Esophagus muscularis mucosa (tissue), 4 donors: ENCODE data around the gene MRPS15.

Experiments used
- CTCF ChIP-seq, 3 experiments: fragments of 200-600 bp in 2 of 3; fragments of 450-650 bp in 1 of 3; sonication (generic) in 2 of 3; IDR thresholded peaks; one replicate each; pipeline ENCODE4 v1.5.1; 2017 to 2019; ENCODE audit warnings: antibody characterized with exemption in 3 of 3, mild to moderate bottlenecking in 2 of 3, moderate library complexity in 1 of 3
- EP300 ChIP-seq: sonication (generic); formaldehyde crosslinking; IDR thresholded peaks from one replicate; pipeline ENCODE4 v1.6.1; 2017; ENCODE audit warnings: antibody characterized with exemption
- POLR2A ChIP-seq: fragments of 450-650 bp; IDR thresholded peaks from one replicate; pipeline ENCODE4 v1.6.1; 2017; ENCODE audit warnings: antibody characterized with exemption, moderate library complexity, mild to moderate bottlenecking, low read depth
- POLR2AphosphoS5 ChIP-seq, 2 donors: sonication (generic); formaldehyde crosslinking; IDR thresholded peaks; one replicate each; pipeline ENCODE4 v1.6.1; 2017; ENCODE audit warnings: antibody characterized with exemption in 2 of 2

GRCh38 chr1:36494971-36495370 lies 30.8 kb upstream of the MRPS15 start:
- no peak for TF ChIP-seq POLR2AphosphoS5 (IDR thresholded peaks at IDR 0.05)
- no peak for TF ChIP-seq CTCF (IDR thresholded peaks at IDR 0.05)
- TF ChIP-seq EP300, result no peak
- no peak for TF ChIP-seq POLR2A
